T-helper 2 cell (primary cell): ENCODE results near the gene VPS35L.

Source experiments
- DNase-seq, 5 experiments: peaks; one replicate each; pipeline versions ENCODE4 v3.0.0 to v3.0.0-alpha.2; 2012 to 2022

Gene VPS35L

DNA sequence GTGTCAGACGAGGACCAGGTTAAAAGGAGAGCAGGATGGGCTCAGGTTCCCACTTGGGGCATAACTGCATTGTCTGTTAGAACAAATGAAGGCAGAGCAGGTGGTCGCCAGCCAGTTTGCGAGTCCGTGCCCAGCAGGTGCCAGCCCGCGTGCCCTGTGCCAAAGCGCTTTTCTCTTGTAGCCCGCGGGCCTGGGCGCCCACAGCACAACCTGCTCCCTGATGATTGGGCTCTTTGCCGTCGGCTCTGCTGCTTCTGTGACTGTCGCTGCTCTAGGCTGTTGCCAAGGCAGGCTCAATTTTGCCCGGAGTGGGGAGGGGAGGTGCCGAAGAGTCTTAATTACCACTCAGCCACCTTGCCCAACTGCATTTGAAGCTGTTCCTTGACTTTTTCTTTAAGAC lies 141.5 kb downstream of the VPS35L start:
- no peak for DNase-seq

DNA sequence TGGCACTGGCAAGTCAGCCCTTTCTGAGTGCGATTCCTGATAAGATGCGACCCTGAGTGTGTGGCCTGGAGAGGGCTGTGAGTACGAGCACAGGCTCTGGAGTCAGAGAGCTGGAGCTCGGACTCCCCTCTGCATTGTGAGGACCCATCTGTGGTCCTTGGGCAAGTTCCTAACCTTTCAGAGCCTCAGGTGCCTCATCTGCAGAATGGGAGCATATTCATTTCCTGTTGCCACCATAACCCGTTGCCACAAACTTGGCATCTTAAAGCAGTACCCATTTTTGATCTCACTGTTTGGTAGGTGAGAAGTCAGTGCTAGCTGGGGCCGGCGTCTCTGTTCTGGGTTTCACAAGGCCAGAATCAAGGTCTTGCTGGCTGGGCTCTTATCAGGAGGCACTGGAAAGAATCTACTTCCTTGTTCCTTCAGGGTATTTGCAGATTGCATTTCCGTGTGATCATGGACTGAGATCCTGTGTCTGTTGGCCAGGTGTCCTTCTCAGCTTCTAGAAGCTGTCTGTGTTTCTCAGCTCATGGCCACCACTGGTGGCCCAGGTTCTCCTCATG lies 142.3 kb downstream of the VPS35L start:
- DNase-seq: no peak

GRCh38 chr16:19698480-19699465 lies 143.3 kb downstream of the VPS35L start:
- peak in 1 of 5 experiments; percentile 9 for DNase-seq

DNA sequence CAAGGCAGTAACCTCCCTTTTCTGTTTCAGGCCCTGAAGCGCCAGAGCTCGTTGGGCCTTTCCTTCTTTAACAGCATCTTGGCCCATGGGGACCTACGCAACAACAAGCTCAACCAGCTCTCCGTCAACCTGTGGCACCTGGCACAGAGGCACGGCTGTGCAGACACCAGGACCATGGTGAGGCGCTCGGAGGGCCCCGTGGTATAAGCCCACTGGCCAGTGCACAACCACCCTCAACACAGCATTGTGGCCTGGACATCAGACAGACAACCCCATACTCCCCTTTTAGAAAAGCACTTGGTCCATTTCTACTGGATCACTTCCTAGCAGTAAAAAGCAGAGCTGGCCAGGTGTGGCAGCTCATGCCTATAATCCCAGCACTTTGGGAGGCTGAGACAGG lies 144.0 kb downstream of the VPS35L start:
- DNase-seq: no peak

GRCh38 chr16:19700319-19700781 lies 144.8 kb downstream of the VPS35L start:
- DNase-seq: no peak

DNA sequence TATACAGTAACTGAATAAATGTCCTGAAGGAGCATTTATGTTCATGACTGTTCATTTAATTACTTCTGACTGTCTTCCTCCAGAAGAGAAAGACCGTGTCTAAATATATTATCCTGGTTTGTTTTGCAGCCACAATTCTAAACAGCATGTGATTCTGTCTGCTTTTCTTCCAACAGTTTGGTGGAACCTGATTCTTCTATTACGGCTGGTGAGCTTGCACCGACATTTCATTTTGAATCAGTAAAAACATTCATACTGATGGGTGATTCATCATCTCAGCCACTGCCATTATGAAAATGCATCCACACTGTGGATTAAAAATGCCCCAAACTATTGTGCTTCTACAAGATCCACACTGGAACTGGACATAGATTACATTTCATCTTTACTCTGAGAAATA lies 145.6 kb downstream of the VPS35L start:
- DNase-seq: no peak

DNA sequence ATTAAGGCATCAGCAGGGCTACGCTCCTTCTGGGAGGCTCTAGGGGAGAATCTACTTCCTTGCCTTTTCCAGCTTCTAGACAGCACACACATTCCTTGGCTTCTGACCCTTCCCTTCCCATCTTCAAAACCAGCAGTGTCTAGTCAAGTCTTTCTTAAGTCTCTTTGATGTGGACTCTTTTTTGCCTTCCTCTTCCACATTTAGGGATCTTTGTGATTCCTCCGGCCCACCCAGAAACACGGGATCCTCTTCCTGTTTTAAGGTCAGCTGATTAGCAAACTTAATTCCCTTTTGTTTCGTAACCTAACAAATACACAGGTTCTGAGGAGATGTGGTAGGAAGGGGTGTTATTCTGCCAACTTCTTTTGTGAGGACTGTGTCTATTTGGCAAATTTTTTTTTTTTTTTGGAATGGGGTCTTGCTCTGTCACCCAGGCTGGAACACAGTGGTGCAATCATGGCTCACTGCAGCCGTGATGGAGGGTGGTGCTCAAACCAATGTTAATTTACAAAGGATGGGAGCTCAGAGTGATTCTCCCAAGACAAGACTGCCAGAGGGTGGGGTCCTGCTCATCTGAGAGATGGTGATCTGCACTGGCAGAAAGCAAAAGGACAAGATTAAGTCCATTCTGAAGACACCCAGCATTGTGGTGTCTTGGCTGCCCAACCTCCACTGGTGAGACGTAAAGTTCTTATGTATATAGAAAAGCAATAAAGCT lies 147.8 kb downstream of the VPS35L start:
- DNase-seq: no peak

DNA sequence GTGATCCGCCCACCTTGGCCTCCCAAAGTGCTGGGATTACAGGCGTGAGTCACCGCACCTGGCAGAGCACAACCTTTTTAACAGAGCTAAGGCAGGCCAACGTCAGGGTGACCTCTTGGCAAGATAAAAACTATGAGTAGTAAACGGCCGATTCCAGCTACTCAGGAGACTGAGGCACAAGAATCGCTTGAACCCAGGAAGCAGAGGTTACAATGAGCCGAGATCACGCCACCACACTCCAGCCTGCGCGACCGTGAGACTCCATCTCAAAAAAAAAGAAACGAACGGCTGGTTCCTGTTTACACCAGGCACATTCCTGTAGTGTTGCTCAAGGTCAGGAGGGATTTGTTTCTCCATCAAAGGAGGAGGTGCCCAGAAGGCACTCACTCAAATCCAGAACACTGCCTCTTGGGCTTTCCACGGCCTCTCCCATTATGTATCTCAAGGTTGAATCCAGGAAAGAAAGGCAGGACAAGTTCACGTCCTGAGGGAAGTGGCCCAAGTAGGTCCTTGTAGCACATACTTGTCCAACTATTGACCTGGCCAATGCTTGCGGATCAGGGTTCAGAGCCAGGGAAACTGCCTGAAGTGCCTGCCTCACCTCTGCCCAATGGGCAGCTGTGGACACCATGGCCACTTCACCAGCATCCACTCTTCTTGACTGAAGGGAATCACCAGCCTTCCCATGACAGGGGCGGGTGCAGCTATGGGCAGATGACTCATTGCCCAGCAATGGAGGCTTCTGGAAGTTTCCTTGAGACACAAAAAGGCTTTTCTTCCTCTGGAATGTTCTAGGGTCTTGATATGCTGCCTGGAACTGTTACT lies 149.0 kb downstream of the VPS35L start:
- DNase-seq: no peak

GRCh38 chr16:19705146-19705501 lies 149.6 kb downstream of the VPS35L start:
- no peak for DNase-seq

DNA sequence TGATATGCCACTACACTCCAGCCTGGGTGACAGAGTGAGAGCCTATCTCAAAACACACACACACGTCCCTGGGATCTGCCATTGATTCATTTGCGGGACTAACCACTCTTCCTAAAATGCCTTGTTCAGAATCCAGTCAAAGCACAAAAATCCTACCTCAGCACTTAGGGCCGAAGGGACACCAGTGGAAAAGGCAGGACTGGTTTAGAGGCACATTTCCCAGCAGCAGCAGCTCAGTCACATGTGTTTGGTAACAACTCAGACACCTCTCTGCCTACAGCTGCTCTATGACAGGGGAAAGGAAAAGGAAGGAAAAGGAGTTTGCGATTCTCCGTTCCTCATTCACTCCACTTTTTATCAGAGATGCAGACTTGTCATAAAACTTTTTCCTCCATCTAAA lies 150.3 kb downstream of the VPS35L start:
- DNase-seq: no peak

DNA sequence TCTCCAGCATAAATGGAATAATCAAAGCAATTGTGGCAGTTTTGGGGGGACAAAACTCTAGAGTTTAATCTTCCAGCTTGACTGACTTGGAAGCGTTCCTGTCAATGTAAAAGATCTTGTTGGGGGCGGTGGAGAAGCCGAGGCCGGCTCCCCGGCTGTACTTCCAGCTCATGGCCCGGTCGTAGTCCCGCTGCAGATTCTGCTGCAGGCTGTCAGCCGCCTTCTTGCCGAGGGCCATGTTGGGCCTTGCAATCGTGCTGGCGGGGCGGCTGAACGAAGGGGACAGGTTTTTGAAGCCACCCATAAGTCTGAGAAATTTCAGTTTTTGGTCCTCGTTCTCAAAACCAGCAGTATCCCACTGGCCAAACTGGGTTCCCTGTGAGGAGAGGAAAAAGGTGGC lies 151.3 kb downstream of the VPS35L start:
- no peak for DNase-seq

GRCh38 chr16:19707569-19708295 lies 152.2 kb downstream of the VPS35L start:
- no peak for DNase-seq

GRCh38 chr16:19708296-19709205 lies 153.0 kb downstream of the VPS35L start:
- DNase-seq: no peak

DNA sequence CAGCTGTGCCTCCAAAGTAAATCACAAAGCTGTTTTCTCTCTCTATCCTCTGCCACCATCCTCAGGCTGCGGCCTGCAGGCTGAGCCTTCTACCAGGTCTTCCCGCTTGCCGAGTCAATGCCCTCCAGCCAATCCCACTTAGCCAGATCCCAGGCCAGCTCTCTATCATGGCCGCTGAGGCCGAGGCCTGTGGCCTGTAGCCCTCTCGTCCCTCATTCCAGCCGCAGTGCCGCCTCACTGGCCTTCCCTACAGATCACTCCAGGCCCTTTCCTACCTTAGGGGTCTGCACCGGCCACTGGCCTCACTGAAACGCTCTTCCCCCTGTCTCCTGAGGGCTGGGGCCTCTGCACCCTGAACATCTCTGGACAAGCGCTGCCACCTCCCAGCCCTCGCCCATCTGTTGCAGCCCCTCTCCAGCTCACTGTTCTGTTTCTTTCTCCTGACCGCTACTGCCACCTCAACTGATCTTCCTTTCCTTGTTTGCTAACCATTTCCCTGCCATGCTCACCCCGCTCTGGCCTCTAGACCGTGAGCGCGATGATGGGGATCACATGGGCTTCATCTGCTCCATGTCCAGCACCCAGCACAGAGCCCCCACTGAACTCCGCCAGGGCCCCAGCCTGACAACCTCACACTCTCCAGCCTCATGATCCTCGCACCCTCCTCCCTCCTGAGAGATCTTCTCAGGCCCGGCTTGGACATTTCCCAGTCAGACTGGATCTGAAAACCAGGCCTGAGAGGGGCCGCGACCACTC lies 154.1 kb downstream of the VPS35L start:
- no peak for DNase-seq

DNA sequence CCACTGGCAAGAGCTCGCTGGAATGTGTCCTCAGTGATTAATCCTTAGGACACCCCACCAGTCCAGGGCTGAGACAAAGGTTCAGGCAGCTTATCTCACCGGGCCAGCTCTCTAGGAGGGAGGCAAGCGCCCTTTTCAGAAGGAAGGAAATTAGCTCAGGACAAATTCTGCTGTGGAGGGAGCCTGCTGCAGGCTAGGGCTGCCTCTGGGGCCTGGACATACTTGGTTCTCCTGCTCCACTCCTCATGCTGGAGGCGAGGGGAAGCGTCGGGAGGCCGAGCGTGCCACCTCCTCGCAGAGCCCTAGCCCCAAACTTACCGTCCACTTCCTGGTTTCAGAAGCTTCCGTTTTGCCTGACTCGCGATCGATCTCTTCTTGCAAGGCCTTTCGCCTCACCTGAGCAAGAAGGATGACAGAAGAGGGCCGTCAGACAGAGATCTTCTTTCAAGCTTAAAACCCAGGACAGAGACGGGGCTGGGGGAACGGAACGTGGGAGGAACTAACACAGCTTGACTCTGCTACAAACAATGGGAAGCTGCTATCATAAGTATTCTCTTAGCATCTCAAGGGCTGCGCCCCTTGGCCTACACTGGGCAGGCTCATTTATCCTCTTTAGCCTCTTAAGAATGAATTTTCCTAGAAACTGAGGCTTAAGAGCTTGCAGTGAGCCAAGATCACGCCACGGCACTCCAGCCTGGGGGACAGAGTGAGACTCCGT lies 154.8 kb downstream of the VPS35L start:
- DNase-seq: no peak

GRCh38 chr16:19710991-19711545 lies 155.6 kb downstream of the VPS35L start:
- DNase-seq: no peak

GRCh38 chr16:19711643-19712042 lies 156.1 kb downstream of the VPS35L start:
- no peak for DNase-seq

- DNase-seq: no peak
Observed at GRCh38 chr16:19712418-19713058, 157.0 kb downstream of the VPS35L start.
